OCI-LY7 (cell line): ENCODE measurements around the gene LGALS8. TPM values are rescaled to one million over a fixed set of nuclear protein-coding genes. Genes with fewer than 3 reads are reported as not detected.

ENCODE experiments used
- BruUV-seq: library from RNA; stranded (reverse); fragments of 400-500 nt; replicated peaks from 2 replicates; lab custom pipeline; 2021; lab: Mats Ljungman, UMichigan
- CTCF ChIA-PET: fragments of 300-600 bp; sonication (Branson Sonifier 250); formaldehyde crosslinking; loops from one replicate; lab custom pipeline; 2022; ENCODE audit warnings: antibody characterized with exemption; ENCODE audit not compliant: unreplicated experiment; lab: Charles Lee
- POLR2A ChIA-PET: fragments of 300-600 bp; sonication (Branson Sonifier 250); formaldehyde crosslinking; loops from one replicate; lab custom pipeline; 2022; ENCODE audit warnings: antibody characterized with exemption; lab: Charles Lee
- DNase-seq: peaks from one replicate; pipeline ENCODE4 v3.0.0-alpha.2; 2015; ENCODE audit warnings: low spot score
- H2AFZ ChIP-seq: fragments of 200-600 bp; sonication (generic), shearing (Covaris generic); 2 replicates; pipeline ENCODE4 v1.6.1; 2014; ENCODE audit warnings: mild to moderate bottlenecking, antibody characterized with exemption, low read length, moderate library complexity
- H3K27ac ChIP-seq: fragments of 200-600 bp; sonication (generic); 2 replicates; pipeline ENCODE4 v1.5.1; 2014; ENCODE audit warnings: mixed run types, low read depth, mild to moderate bottlenecking, moderate library complexity, low read length, inconsistent platforms; ENCODE audit not compliant: poor library complexity, severe bottlenecking
- H3K36me3 ChIP-seq: fragments of 200-600 bp; sonication (generic); 2 replicates; pipeline ENCODE4 v1.6.1; 2014; ENCODE audit warnings: mild to moderate bottlenecking, antibody characterized with exemption, low read length, moderate library complexity, mixed read lengths; ENCODE audit not compliant: insufficient read depth
- H3K4me1 ChIP-seq: fragments of 200-600 bp; sonication (generic); 2 replicates; pipeline ENCODE4 v1.5.1; 2014; ENCODE audit warnings: mild to moderate bottlenecking, low read length; ENCODE audit not compliant: insufficient read depth, poor library complexity, severe bottlenecking
- H3K4me2 ChIP-seq: fragments of 200-600 bp; sonication (generic); 2 replicates; pipeline ENCODE4 v1.6.1; 2014; ENCODE audit warnings: mild to moderate bottlenecking, low read length
- H3K4me3 ChIP-seq: fragments of 200-600 bp; sonication (generic); 2 replicates; pipeline ENCODE4 v1.5.1; 2014; ENCODE audit warnings: mild to moderate bottlenecking, low read depth, low read length; ENCODE audit not compliant: poor library complexity, severe bottlenecking
- H3K79me2 ChIP-seq: fragments of 200-600 bp; sonication (generic); 2 replicates; pipeline ENCODE4 v1.6.1; 2016; ENCODE audit warnings: low read depth, mild to moderate bottlenecking, low read length, moderate library complexity, mixed read lengths; ENCODE audit not compliant: insufficient read depth
- H3K9me2 ChIP-seq: fragments of 200-600 bp; sonication (generic); 2 replicates; pipeline ENCODE4 v1.6.1; 2016; ENCODE audit warnings: mild to moderate bottlenecking, low read length, mixed read lengths; ENCODE audit not compliant: insufficient read depth
- H3K9me3 ChIP-seq: fragments of 200-600 bp; sonication (generic); 2 replicates; pipeline ENCODE4 v1.6.1; 2014; ENCODE audit warnings: mild to moderate bottlenecking, mixed run types, low read length, mixed read lengths
- H4K20me1 ChIP-seq: fragments of 200-600 bp; sonication (generic); 2 replicates; pipeline ENCODE4 v1.6.1; 2014; ENCODE audit warnings: mild to moderate bottlenecking, antibody characterized with exemption, low read length, moderate library complexity, mixed read lengths; ENCODE audit not compliant: insufficient read depth
- CTCF ChIP-seq: fragments of 200-600 bp; sonication (generic); conservative IDR thresholded peaks from 2 replicates; pipeline ENCODE4 v1.5.1; 2014; ENCODE audit warnings: mild to moderate bottlenecking, antibody characterized with exemption, low read length, moderate library complexity, mixed read lengths
- EZH2phosphoT487 ChIP-seq: fragments of 200-600 bp; sonication (generic); IDR thresholded peaks from 2 replicates; pipeline ENCODE4 v1.6.1; 2018; ENCODE audit warnings: low read depth, borderline replicate concordance, mild to moderate bottlenecking, mixed run types, antibody characterized with exemption, low read length, moderate library complexity, mixed read lengths
- intact Hi-C: fragments of 100-400 bp; cut with micrococcal nuclease; formaldehyde crosslinking; loops from one replicate; pipeline ENCODE4 v1.10.0; 2022; ENCODE audit not compliant: unreplicated experiment
- total RNA-seq, 2 experiments: library from RNA; depleted of rRNA in 1 of 2; stranded (reverse); fragments of >200 nt in 1 of 2; shearing (Covaris generic) in 1 of 2; gene quantifications; 2 replicates each; pipeline ENCODE4 v1.2.3, GENCODE V29; 2014 to 2022

The LGALS8 gene
- total RNA-seq, 2 experiments from 2014 or later, result not detected

- TF ChIP-seq EZH2phosphoT487, result no peak
- TF ChIP-seq CTCF, result no peak
- ChIA-PET CTCF (interaction anchor here (0.6 kb wide), 1 partner anchor 13 kb away, joined by 3 read pairs; no protein-coding TSS in a partner anchor), POLR2A (interaction anchor here (0.9 to 1.3 kb wide), 4 partner anchors 11 to 57 kb away, joined by 3 to 7 read pairs (median 3); partner anchors contain the start of gene HEATR1)
Measured at GRCh38 chr1:236548452-236548851, 24.7 kb downstream of the LGALS8 start.

GRCh38 chr1:236550961-236551851 is 27.4 kb downstream of the LGALS8 start:
- no peaks in the 10 kb centered on the region for H3K9me3 ChIP-seq
- no peak for DNase-seq
- CTCF ChIA-PET, result no interaction called here
- no peak overlapping the region for H3K4me2 ChIP-seq
- no peak for TF ChIP-seq EZH2phosphoT487
- no peak for TF ChIP-seq CTCF
- BruUV-seq, result no TSS peak
- intact Hi-C loops, result loop anchor here (5.0 kb wide), 1 partner anchor 36 kb away; no protein-coding TSS in a partner anchor
- H3K9me2 ChIP-seq, result no peaks in the 10 kb centered on the region
- no peaks in the 10 kb centered on the region for H3K79me2 ChIP-seq
- H4K20me1 ChIP-seq, result no peaks in the 10 kb centered on the region
- POLR2A ChIA-PET, result interaction anchor here (0.6 to 2.1 kb wide), 4 partner anchors 17 to 1192 kb away, joined by 3 to 5 read pairs (median 4); no protein-coding TSS in a partner anchor
- H3K36me3 ChIP-seq, result peaks cover 99% of the 10 kb centered on the region
- H3K27ac ChIP-seq, result no peak overlapping the region
- no peak overlapping the region for H3K4me3 ChIP-seq
- H2AFZ ChIP-seq, result no peak overlapping the region
- no peaks in the 10 kb centered on the region for H3K4me1 ChIP-seq

More at GRCh38 chr1:236548452-236548851, 24.7 kb downstream of the LGALS8 start:
- BruUV-seq, result no TSS peak
- intact Hi-C loops, result no loop called here
- Histone ChIP-seq H3K9me2 (no peaks in the 10 kb centered on the region), H3K9me3 (no peaks in the 10 kb centered on the region), H3K36me3 (peaks cover 100% of the 10 kb centered on the region), H3K4me3 (no peak overlapping the region), H3K27ac (no peak overlapping the region), H3K79me2 (no peaks in the 10 kb centered on the region), H4K20me1 (no peaks in the 10 kb centered on the region), H2AFZ (no peak overlapping the region), H3K4me1 (no peaks in the 10 kb centered on the region), H3K4me2 (no peak overlapping the region)
- no peak for DNase-seq
